Measurements from ENCODE around the gene NEMF. TPM values are rescaled to one million over a fixed set of nuclear protein-coding genes. Genes with fewer than 3 reads are reported as not detected.
"Not testable (repeated sequence)": the region's sequence is repeated elsewhere in the genome, so short reads cannot be mapped to it uniquely, and the experiment has no call there.

The NEMF gene
- total RNA-seq, 3 donors from 2014 or later, result 86.9 to 132 (median 125) TPM

DNA sequence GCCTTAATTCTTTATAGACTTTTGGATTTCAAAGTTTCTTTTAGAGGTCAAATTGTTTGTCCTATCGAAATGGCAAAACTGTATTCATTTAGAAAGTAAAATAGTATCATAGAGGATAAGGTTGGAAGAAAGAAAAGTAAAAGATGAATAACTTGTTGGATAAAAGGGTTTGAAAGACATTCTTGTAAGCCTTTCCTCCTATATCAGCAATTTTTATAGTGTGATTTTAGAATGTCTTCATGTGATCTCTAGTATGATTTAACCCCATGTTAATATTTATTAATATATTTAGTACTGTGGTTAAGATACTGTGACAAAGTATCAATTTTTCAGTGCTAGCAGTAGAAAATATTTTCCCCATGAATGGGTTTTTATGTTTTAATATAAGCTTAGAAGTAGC, 44.8 kb upstream of the NEMF start:
- H3K27ac ChIP-seq, result peak overlapping the region; percentile 20 to 99
- peaks cover 0 to 24% of the 10 kb centered on the region in 2 donors for H3K4me1 ChIP-seq
- intact Hi-C loops (cut with DNase I; ENCODE audit: low total_unique reads), result loop anchor here (10.0 kb wide), 1 partner anchor 107 kb away; no protein-coding TSS in a partner anchor
- H3K36me3 ChIP-seq, result no peaks in the 10 kb centered on the region
- H3K27me3 ChIP-seq, result no peaks in the 10 kb centered on the region
- no peaks in the 10 kb centered on the region for H3K9me3 ChIP-seq
- H3K4me3 ChIP-seq, result peak overlapping the region in 1 of 3 donors; percentile 21
- TF ChIP-seq POLR2A (IDR thresholded peaks at IDR 0.05), result no peak
- TF ChIP-seq, protein P1, sequence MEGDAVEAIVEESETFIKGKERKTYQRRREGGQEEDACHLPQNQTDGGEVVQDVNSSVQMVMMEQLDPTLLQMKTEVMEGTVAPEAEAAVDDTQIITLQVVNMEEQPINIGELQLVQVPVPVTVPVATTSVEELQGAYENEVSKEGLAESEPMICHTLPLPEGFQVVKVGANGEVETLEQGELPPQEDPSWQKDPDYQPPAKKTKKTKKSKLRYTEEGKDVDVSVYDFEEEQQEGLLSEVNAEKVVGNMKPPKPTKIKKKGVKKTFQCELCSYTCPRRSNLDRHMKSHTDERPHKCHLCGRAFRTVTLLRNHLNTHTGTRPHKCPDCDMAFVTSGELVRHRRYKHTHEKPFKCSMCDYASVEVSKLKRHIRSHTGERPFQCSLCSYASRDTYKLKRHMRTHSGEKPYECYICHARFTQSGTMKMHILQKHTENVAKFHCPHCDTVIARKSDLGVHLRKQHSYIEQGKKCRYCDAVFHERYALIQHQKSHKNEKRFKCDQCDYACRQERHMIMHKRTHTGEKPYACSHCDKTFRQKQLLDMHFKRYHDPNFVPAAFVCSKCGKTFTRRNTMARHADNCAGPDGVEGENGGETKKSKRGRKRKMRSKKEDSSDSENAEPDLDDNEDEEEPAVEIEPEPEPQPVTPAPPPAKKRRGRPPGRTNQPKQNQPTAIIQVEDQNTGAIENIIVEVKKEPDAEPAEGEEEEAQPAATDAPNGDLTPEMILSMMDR (IDR thresholded peaks at IDR 0.05), result no peak
- DNase-seq (ENCODE audit: low spot score in 2 of 2), result no peak

GRCh38 chr14:49896966-49897365, 44.4 kb upstream of the NEMF start:
- peak overlapping the region in 1 of 3 donors; percentile 21 for H3K4me3 ChIP-seq
- no peaks in the 10 kb centered on the region for H3K9me3 ChIP-seq
- no peaks in the 10 kb centered on the region for H3K27me3 ChIP-seq
- DNase-seq (ENCODE audit: low spot score in 2 of 2), result no peak
- peak overlapping the region in 1 of 2 donors; percentile 99 for H3K27ac ChIP-seq
- H3K36me3 ChIP-seq, result no peaks in the 10 kb centered on the region
- no peak for TF ChIP-seq POLR2A (IDR thresholded peaks at IDR 0.05)
- TF ChIP-seq POLR2AphosphoS5 (IDR thresholded peaks at IDR 0.05), result no peak
- TF ChIP-seq, protein P1 (IDR thresholded peaks at IDR 0.05), result no peak
- peaks cover 0 to 24% of the 10 kb centered on the region in 2 donors for H3K4me1 ChIP-seq
- intact Hi-C loops (cut with DNase I; ENCODE audit: low total_unique reads), result loop anchor here (10.0 kb wide), 1 partner anchor 108 kb away; no protein-coding TSS in a partner anchor

DNA sequence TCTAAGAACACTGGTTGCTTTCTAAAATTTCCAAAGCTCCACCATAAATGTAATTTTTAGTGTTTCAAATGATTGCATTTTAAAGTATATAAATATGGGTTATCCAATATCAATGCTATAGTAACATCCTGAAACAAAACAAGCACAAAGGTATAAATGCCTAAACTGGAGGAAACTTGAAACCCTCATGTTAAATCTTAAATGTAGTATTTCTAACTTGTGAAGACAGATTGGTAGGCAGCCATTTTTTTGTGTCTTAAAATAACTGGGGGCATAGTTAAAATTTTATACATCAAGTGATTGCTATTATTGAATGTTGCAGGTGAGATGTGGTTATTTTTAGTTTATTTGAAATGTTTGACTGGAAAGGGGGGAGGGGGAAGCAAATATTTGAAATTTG, 43.7 kb upstream of the NEMF start:
- not testable (repeated sequence) for DNase-seq (ENCODE audit: low spot score in 2 of 2); H3K36me3 ChIP-seq; H3K27me3 ChIP-seq; H3K9me3 ChIP-seq
- intact Hi-C loops (cut with DNase I; ENCODE audit: low total_unique reads), result loop anchor here (10.0 kb wide), 1 partner anchor 109 kb away; no protein-coding TSS in a partner anchor
- peak overlapping the region; percentile 90 to 98 (median 92) for H3K4me3 ChIP-seq
- peaks cover 0 to 24% of the 10 kb centered on the region in 2 donors for H3K4me1 ChIP-seq
- peak overlapping the region; percentile 62 to 99 for H3K27ac ChIP-seq

DNA sequence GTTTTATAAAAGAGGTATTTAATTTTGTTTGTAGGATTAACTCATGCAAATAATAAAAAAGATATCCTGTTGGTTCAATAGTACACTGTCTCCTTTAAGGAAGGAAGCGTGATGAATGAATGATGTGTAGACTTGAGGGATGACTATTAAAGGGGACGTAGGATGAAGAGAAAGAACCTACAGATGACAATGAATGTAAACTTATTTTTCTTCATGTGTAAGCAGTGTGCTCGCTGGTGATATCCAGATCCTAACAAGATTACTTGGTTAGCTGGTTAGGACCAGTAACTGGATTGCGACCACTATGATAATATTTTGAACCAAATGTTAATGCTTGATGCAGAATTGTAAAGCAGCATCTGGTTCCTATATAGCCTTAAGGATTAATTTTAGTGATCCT, 42.9 kb upstream of the NEMF start:
- Histone ChIP-seq H3K36me3 (no peaks in the 10 kb centered on the region), H3K27me3 (no peaks in the 10 kb centered on the region), H3K27ac (peak overlapping the region; percentile 62 to 99), H3K4me1 (peaks cover 0 to 24% of the 10 kb centered on the region in 2 donors), H3K9me3 (no peaks in the 10 kb centered on the region), H3K4me3 (peak overlapping the region; percentile 90 to 98 (median 92))
- intact Hi-C loops (cut with DNase I; ENCODE audit: low total_unique reads), result loop anchor here (10.0 kb wide), 1 partner anchor 109 kb away; no protein-coding TSS in a partner anchor
- no peak for DNase-seq (ENCODE audit: low spot score in 2 of 2)
- TF ChIP-seq POLR2A (IDR thresholded peaks at IDR 0.05), result no peak
- TF ChIP-seq, protein P1 (IDR thresholded peaks at IDR 0.05), result no peak
- TF ChIP-seq POLR2AphosphoS5 (IDR thresholded peaks at IDR 0.05), result no peak

DNA sequence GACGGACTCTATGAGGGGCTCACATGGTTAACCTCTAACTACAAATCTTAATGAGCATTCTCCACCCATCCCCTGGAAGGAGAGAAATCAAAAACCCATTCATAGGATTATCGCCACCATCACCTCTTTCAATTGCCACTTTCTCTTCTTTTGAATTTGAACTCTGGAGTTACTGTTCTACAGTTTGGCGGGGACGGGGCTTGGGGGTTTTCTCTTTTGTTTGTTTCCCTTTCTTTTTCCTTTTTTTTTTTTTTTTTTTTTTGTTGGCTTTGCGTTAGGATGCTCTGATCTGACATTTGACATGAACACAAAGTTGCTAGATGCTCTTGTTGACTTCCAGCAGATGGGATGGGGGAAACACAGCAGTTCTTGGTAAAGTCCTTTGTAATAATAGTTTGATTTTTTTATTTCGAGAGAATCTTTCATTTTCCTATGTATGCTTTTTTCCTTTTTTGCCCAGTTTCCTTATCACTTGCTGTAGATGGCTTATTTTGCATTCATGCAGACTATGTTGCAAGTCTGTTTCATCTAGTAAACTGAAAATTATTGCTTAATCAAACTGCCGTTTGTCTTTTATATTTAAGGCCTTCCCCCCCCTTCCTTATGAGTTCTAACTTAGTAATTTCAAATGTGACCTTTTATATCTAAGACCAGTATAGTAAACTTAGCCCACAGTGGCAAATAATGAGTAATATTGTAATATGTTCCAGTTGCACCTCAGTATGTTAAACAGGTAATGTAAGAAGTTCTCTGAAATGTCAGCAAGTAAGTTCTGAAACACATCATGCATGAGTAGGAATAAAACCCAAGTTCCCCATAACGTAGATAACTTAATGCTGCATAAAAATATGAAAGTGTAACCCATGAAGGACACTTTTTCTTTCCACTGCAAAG, 41.9 kb upstream of the NEMF start:
- H3K27me3 ChIP-seq; H3K9me3 ChIP-seq; DNase-seq (ENCODE audit: low spot score in 2 of 2); H3K36me3 ChIP-seq: not testable (repeated sequence)
- Histone ChIP-seq H3K27ac (peak overlapping the region; percentile 99), H3K4me3 (peak overlapping the region; percentile 90 to 98 (median 92)), H3K4me1 (peaks cover 0 to 24% of the 10 kb centered on the region in 2 donors)
- intact Hi-C loops (cut with DNase I; ENCODE audit: low total_unique reads), result loop anchor here (10.0 kb wide), 1 partner anchor 110 kb away; no protein-coding TSS in a partner anchor
